ENCODE results near the gene GCC2. TPM values are rescaled to one million over a fixed set of nuclear protein-coding genes. Genes with fewer than 3 reads are reported as not detected.
A peak's percentile ranks its signal among the peaks of the same experiment; 100 is the strongest.

The GCC2 gene
- total RNA-seq: 10 to 100 TPM; 37.5 to 45.7 TPM

- H3K4me3 ChIP-seq: peak within 1 kb of the TSS; percentile 48 to 63
- peaks cover 8% of the 10 kb centered on the region for H3K4me1 ChIP-seq (replicated peaks)
- H3K27me3 ChIP-seq (replicated peaks; ENCODE audit: insufficient read depth): no peaks in the 10 kb centered on the region
- no peaks in the 10 kb centered on the region for H3K36me3 ChIP-seq
- DNase-seq (ENCODE audit: low spot score): peak; percentile 93
- intact Hi-C loops (cut with DNase I): loop anchor here (1.0 kb wide), 1 partner anchor 85 kb away; the partner anchor contains the start of gene LIMS1
- TF ChIP-seq, protein P1, sequence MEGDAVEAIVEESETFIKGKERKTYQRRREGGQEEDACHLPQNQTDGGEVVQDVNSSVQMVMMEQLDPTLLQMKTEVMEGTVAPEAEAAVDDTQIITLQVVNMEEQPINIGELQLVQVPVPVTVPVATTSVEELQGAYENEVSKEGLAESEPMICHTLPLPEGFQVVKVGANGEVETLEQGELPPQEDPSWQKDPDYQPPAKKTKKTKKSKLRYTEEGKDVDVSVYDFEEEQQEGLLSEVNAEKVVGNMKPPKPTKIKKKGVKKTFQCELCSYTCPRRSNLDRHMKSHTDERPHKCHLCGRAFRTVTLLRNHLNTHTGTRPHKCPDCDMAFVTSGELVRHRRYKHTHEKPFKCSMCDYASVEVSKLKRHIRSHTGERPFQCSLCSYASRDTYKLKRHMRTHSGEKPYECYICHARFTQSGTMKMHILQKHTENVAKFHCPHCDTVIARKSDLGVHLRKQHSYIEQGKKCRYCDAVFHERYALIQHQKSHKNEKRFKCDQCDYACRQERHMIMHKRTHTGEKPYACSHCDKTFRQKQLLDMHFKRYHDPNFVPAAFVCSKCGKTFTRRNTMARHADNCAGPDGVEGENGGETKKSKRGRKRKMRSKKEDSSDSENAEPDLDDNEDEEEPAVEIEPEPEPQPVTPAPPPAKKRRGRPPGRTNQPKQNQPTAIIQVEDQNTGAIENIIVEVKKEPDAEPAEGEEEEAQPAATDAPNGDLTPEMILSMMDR (IDR thresholded peaks at IDR 0.05): no peak
- TF ChIP-seq POLR2AphosphoS5 (IDR thresholded peaks at IDR 0.05): peak; percentile 94
- peak; percentile 95 for TF ChIP-seq POLR2A (IDR thresholded peaks at IDR 0.05)
- under 1% methylated on average over 47 of the region's 55 CpGs for WGBS
- H3K9me3 ChIP-seq: no peaks in the 10 kb centered on the region
- H3K27ac ChIP-seq: peak within 1 kb of the TSS; percentile 85 to 95
Observed at GRCh38 chr2:108448678-108449409, at the start of gene GCC2. Gene GCC2, plus strand, starts transcription at chr2:108449206. Its CDS starts 69 bp downstream, at chr2:108449275.

GRCh38 chr2:108399479-108399878 lies 49.5 kb upstream of the GCC2 start:
- TF ChIP-seq POLR2A (IDR thresholded peaks at IDR 0.05) (no peak), POLR2AphosphoS5 (IDR thresholded peaks at IDR 0.05) (no peak)
- TF ChIP-seq, protein P1 (IDR thresholded peaks at IDR 0.05): no peak
- no peak overlapping the region for H3K4me3 ChIP-seq
- H3K4me1 ChIP-seq (replicated peaks): no peaks in the 10 kb centered on the region
- DNase-seq (ENCODE audit: low spot score): no peak
- no peak overlapping the region for H3K27ac ChIP-seq
- no peaks in the 10 kb centered on the region for H3K9me3 ChIP-seq
- no peaks in the 10 kb centered on the region for H3K27me3 ChIP-seq (replicated peaks; ENCODE audit: insufficient read depth)
- intact Hi-C loops (cut with DNase I): no loop called here
- whole genome bisulfite sequencing: 98% methylated on average over 2 of the region's 2 CpGs
- no peaks in the 10 kb centered on the region for H3K36me3 ChIP-seq

- intact Hi-C loops (cut with DNase I): no loop called here
- Histone ChIP-seq H3K4me3 (no peak overlapping the region), H3K27ac (no peak overlapping the region), H3K4me1 (replicated peaks) (no peaks in the 10 kb centered on the region), H3K36me3 (no peaks in the 10 kb centered on the region), H3K9me3 (no peaks in the 10 kb centered on the region), H3K27me3 (replicated peaks; ENCODE audit: insufficient read depth) (no peaks in the 10 kb centered on the region)
- DNase-seq (ENCODE audit: low spot score): no peak
- no peak for TF ChIP-seq POLR2A (IDR thresholded peaks at IDR 0.05)
- TF ChIP-seq POLR2AphosphoS5 (IDR thresholded peaks at IDR 0.05): no peak
- TF ChIP-seq, protein P1 (IDR thresholded peaks at IDR 0.05): no peak
- WGBS: 80% methylated on average over 3 of the region's 3 CpGs
Observed at GRCh38 chr2:108401800-108402199, 47.2 kb upstream of the GCC2 start.

DNA sequence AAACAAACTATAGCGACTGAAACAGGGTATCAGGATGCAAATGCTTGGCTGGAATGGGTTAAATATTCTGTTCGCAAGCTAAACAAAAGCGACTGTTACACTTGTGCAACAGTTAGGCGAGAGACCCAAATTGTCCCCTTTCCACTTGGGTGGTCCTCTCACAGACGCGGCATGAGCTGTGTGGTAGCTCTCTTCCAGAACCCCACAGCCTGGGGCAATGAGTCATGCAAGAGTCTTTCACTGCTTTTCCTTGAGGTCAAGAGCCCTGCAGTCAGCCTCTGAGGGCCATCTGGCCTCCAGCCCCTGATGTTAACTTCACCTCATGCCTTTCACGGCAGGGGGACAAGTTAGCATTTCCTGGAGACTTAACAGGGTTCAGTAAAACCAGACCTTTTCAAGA lies 45.5 kb upstream of the GCC2 start:
- no peak overlapping the region for H3K27ac ChIP-seq
- intact Hi-C loops (cut with DNase I): no loop called here
- no peaks in the 10 kb centered on the region for H3K9me3 ChIP-seq
- WGBS: 52% methylated on average over 7 of the region's 7 CpGs
- no peak for DNase-seq (ENCODE audit: low spot score)
- no peaks in the 10 kb centered on the region for H3K27me3 ChIP-seq (replicated peaks; ENCODE audit: insufficient read depth)
- H3K36me3 ChIP-seq: no peaks in the 10 kb centered on the region
- H3K4me3 ChIP-seq: no peak overlapping the region
- TF ChIP-seq, protein P1 (IDR thresholded peaks at IDR 0.05): no peak
- H3K4me1 ChIP-seq (replicated peaks): no peaks in the 10 kb centered on the region

DNA sequence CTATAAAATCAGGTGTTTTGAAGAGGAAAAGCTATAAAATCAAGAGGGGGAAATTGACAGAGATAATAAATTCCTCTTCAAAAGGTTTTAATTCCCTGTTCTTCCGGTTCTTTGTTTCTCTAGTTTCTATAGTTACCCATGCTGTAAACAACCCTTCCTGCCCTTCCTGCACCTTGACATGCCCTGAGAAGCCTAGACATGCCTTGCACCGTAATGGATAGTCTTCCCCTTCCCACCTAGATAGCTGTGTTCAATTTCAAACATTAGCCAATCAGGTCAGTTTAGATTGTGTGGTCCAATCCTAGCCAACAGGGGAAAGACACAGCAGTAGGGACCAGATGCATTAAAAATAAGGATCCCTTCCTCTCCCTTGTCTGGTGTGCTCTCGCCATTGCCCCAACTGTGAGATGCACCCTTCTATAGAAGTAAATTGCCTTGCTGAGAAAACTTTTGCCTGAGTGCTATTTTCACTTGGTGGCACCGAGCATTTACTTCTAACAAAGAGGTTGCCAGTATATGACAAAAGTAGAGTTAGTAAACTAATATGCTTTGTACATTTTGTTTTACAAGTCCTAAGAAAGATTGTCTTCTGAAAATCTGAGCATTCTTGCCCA lies 44.1 kb upstream of the GCC2 start:
- TF ChIP-seq POLR2A (IDR thresholded peaks at IDR 0.05): no peak
- TF ChIP-seq, protein P1 (IDR thresholded peaks at IDR 0.05): no peak
- DNase-seq (ENCODE audit: low spot score): no peak
- Histone ChIP-seq H3K4me1 (replicated peaks) (no peaks in the 10 kb centered on the region), H3K4me3 (no peak overlapping the region), H3K27me3 (replicated peaks; ENCODE audit: insufficient read depth) (no peaks in the 10 kb centered on the region), H3K27ac (no peak overlapping the region), H3K9me3 (no peaks in the 10 kb centered on the region), H3K36me3 (no peaks in the 10 kb centered on the region)
- 63% methylated on average over 4 of the region's 4 CpGs for WGBS
- intact Hi-C loops (cut with DNase I): no loop called here
